ENCODE data around the gene R3HDM2. TPM values are rescaled to one million over a fixed set of nuclear protein-coding genes. Genes with fewer than 3 reads are reported as not detected.
"Not testable (repeated sequence)": the region's sequence is repeated elsewhere in the genome, so short reads cannot be mapped to it uniquely, and the experiment has no call there.

R3HDM2 gene
- total RNA-seq, 1 donor from 2014 or later = 65.1 TPM

GRCh38 chr12:57454566-57455373 lies 23.9 kb upstream of the R3HDM2 start, which contains the start of gene INHBE:
INHBE (plus strand) TSS chr12:57455307; CDS start chr12:57455537, 230 bp downstream.
- intact Hi-C loops (cut with micrococcal nuclease) = loop anchor here (5.0 kb wide), 1 partner anchor 172 kb away; no protein-coding TSS in a partner anchor

- intact Hi-C loops (cut with micrococcal nuclease) = no loop called here
Observed at GRCh38 chr12:57454213-57454565, 23.3 kb upstream of the R3HDM2 start.

GRCh38 chr12:57452937-57453509 lies 22.2 kb upstream of the R3HDM2 start:
- intact Hi-C loops (cut with micrococcal nuclease) = loop anchor here (2.0 kb wide), 2 partner anchors 146 to 190 kb away; no protein-coding TSS in a partner anchor

- intact Hi-C loops (cut with micrococcal nuclease) = loop anchor here (2.0 kb wide), 2 partner anchors 146 to 190 kb away; no protein-coding TSS in a partner anchor
Observed at GRCh38 chr12:57452181-57452936, 21.5 kb upstream of the R3HDM2 start.

- intact Hi-C loops (cut with micrococcal nuclease) = no loop called here
Observed at GRCh38 chr12:57451233-57451778, 20.5 kb upstream of the R3HDM2 start.

GRCh38 chr12:57450057-57450456 lies 19.2 kb upstream of the R3HDM2 start:
- intact Hi-C loops (cut with micrococcal nuclease) = no loop called here

GRCh38 chr12:57449375-57449774 lies 18.5 kb upstream of the R3HDM2 start:
- intact Hi-C loops (cut with micrococcal nuclease) = no loop called here

- intact Hi-C loops (cut with micrococcal nuclease) = no loop called here
Observed at GRCh38 chr12:57448669-57449068, 17.8 kb upstream of the R3HDM2 start.

GRCh38 chr12:57446292-57446960 lies 15.6 kb upstream of the R3HDM2 start:
- intact Hi-C loops (cut with micrococcal nuclease) = no loop called here

- intact Hi-C loops (cut with micrococcal nuclease) = no loop called here
Observed at GRCh38 chr12:57444744-57445143, 13.9 kb upstream of the R3HDM2 start.

GRCh38 chr12:57444337-57444736 lies 13.5 kb upstream of the R3HDM2 start:
- intact Hi-C loops (cut with micrococcal nuclease) = not testable (repeated sequence)

- intact Hi-C loops (cut with micrococcal nuclease) = no loop called here
Observed at GRCh38 chr12:57441846-57442427, 11.1 kb upstream of the R3HDM2 start.

GRCh38 chr12:57441393-57441792 lies 10.6 kb upstream of the R3HDM2 start:
- intact Hi-C loops (cut with micrococcal nuclease) = not testable (repeated sequence)

GRCh38 chr12:57439762-57440266 lies 9.0 kb upstream of the R3HDM2 start:
- intact Hi-C loops (cut with micrococcal nuclease) = no loop called here

GRCh38 chr12:57438400-57438799 lies 7.6 kb upstream of the R3HDM2 start:
- intact Hi-C loops (cut with micrococcal nuclease) = no loop called here

- intact Hi-C loops (cut with micrococcal nuclease) = no loop called here
Observed at GRCh38 chr12:57435293-57435692, 4.5 kb upstream of the R3HDM2 start.

- intact Hi-C loops (cut with micrococcal nuclease) = no loop called here
Observed at GRCh38 chr12:57434517-57435223, 3.8 kb upstream of the R3HDM2 start, which contains the start of gene INHBC. INHBC (plus strand) TSS chr12:57434784; CDS start chr12:57434887, 103 bp downstream.

GRCh38 chr12:57433370-57433769 lies 2.5 kb upstream of the R3HDM2 start:
- intact Hi-C loops (cut with micrococcal nuclease) = no loop called here

GRCh38 chr12:57431654-57432188 lies 878 bp upstream of the R3HDM2 start:
- intact Hi-C loops (cut with micrococcal nuclease) = loop anchor here (1.0 to 2.0 kb wide), 4 partner anchors 28 to 189 kb away; partner anchors contain the start of genes DDIT3 and GLI1

Measured in T-helper 2 cell treated with Interferon-gamma antibody and Interleukin-4, amounts not matched to agents 100 ng/mL and 5 ng/mL, for 36 hours (primary cell).